GM18498 (cell line): Measurements from ENCODE around the gene ZC3H10.
"Not testable (repeated sequence)": the region's sequence is repeated elsewhere in the genome, so short reads cannot be mapped to it uniquely, and the experiment has no call there.

ENCODE experiments used
- ATAC-seq: cut with Tn5 transposase; IDR thresholded peaks from one replicate; pipeline ENCODE4 v1.9.1; 2021; ENCODE audit warnings: mild to moderate bottlenecking, moderate library complexity; ENCODE audit not compliant: unreplicated experiment

Gene ZC3H10, protein sequence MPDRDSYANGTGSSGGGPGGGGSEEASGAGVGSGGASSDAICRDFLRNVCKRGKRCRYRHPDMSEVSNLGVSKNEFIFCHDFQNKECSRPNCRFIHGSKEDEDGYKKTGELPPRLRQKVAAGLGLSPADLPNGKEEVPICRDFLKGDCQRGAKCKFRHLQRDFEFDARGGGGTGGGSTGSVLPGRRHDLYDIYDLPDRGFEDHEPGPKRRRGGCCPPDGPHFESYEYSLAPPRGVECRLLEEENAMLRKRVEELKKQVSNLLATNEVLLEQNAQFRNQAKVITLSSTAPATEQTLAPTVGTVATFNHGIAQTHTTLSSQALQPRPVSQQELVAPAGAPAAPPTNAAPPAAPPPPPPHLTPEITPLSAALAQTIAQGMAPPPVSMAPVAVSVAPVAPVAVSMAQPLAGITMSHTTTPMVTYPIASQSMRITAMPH

GRCh38 chr12:56117778-56118687 lies at the start of gene ZC3H10:
ZC3H10 (plus strand) TSS chr12:56118266; CDS start chr12:56120563, 2,297 bp downstream.
- ATAC-seq, result peak; percentile 79

DNA sequence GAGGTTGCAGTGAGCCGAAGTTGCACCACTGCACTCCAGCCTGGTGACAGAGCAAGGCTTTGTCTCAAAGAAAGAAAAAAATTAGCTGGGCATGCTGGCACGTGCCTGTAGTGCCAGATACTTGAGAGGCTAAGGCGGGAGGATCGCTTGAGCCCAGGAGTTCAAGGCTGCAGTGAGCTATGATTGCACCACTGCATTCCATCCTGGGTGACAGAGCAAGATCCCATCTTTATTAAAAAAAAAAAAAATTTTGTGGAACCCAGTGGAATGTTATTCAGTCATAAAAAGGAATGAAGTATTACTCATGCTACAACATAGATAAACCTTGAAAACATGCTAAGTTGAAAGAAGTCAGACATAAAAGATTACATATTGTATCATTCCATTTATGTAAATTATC lies 46.4 kb upstream of the ZC3H10 start:
- no peak for ATAC-seq

DNA sequence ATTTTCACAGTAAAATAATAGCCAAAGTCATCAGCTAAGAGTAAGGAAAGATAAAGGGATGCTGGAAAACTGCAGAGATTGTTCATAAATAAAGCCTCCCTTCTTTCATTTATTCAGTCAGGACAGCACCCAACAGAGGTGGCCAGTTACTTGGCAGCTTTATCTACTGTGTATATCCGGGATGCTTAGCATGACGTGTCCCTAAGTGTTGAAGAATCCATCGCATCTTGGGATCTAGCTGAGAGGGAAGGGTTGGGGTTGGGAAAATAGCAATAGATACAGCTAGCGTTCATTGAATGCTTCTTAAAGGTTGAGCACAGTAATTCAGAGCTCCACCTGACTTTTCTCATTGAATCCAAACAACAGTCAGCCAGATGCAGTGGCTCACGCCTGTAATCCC lies 43.7 kb upstream of the ZC3H10 start:
- no peak for ATAC-seq

DNA sequence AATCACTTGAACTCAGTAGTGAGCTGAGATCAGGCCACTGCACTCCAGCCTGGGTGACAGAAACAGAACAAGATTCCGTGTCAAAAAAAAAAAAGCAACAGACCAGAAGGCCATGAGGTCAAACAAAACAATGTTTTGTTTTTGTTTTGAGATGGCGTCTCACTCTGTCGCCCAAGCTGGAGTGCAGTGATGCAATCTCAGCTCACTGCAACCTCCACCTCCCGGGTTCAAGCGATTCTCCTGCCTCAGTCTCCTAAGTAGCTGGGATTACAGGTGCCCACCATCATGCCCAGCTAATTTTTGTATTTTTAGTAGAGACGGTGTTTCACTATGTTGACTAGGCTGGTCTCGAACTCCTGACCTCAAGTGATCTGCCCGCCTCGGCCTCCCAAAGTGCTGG lies 40.1 kb upstream of the ZC3H10 start:
- not testable (repeated sequence) for ATAC-seq

DNA sequence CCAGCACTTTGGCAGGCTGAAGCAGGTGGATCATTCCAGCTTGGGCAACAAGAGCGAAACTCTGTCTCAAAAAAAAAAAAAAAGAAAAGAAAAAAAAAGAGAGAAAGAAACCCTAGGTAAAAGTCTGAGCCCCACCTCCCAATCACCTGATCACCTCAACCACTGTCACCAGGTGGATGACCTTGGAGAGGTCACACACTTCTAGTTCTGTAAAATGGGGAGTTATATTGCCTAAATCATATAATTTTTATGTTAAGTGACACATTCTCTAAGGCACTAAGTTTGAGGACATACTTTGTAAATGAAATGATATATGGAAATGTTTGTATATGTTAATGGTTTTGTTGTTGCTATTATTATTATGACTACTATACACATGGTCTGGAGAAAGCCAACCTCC lies 39.6 kb upstream of the ZC3H10 start:
- ATAC-seq, result no peak

GRCh38 chr12:56078931-56079722 lies 38.9 kb upstream of the ZC3H10 start:
- peak; percentile 72 for ATAC-seq

DNA sequence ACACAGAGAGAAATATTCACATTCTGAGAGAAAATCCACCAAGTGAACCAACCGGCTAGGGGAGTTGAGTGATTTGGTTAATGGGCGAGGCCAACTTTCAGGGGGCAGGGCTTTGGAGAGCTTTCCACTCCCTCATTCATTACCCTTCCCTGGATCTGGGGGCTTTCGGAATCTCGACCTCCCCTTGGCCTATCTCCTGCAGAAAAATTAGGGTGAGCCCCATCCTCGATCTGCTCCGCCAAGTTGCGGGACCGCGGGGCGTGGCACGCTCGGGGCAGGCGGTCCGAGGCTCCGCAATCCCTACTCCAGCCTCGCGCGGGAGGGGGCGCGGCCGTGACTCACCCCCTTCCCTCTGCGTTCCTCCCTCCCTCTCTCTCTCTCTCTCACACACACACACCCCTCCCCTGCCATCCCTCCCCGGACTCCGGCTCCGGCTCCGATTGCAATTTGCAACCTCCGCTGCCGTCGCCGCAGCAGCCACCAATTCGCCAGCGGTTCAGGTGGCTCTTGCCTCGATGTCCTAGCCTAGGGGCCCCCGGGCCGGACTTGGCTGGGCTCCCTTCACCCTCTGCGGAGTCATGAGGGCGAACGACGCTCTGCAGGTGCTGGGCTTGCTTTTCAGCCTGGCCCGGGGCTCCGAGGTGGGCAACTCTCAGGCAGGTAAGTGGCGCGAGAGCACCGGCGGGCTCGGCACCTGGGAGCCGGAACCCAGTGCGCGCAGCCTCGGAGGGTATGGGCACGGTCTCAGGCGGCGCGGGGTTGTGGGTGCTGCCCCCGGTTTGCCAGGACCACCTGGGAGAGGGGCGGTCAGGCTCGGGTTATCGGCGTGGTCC lies 38.1 kb upstream of the ZC3H10 start, which contains the start of gene ERBB3:
ERBB3 (plus strand) TSS at position 443 of the 833 bp plus-strand sequence; CDS start at position 579, 136 bp downstream.
- ATAC-seq, result peak; percentile 43

GRCh38 chr12:56080556-56081138 lies 37.4 kb upstream of the ZC3H10 start:
- no peak for ATAC-seq

- ATAC-seq, result no peak
Observed at GRCh38 chr12:56081393-56082347, 36.4 kb upstream of the ZC3H10 start.

GRCh38 chr12:56082382-56082781 lies 35.7 kb upstream of the ZC3H10 start:
- no peak for ATAC-seq

DNA sequence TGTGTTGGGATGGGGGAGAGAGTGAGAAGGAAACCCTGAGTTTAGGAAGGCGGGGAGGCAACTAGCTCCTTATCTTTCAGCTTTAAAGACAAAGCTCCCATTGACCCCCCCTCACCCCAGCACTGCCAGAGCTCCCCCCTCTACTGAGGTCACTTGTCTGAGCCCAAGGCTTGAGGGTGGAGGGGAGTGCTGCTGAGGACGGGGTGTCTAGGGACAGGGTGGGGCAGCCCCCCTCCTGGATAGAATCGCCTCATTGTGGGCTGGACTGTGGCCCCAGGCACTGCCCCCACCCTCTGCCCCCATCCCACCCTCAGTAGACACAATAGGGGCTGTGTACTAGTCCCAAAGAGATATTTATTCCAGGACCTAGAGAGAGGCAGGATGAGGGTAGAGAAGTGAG lies 35.1 kb upstream of the ZC3H10 start:
- ATAC-seq, result no peak

DNA sequence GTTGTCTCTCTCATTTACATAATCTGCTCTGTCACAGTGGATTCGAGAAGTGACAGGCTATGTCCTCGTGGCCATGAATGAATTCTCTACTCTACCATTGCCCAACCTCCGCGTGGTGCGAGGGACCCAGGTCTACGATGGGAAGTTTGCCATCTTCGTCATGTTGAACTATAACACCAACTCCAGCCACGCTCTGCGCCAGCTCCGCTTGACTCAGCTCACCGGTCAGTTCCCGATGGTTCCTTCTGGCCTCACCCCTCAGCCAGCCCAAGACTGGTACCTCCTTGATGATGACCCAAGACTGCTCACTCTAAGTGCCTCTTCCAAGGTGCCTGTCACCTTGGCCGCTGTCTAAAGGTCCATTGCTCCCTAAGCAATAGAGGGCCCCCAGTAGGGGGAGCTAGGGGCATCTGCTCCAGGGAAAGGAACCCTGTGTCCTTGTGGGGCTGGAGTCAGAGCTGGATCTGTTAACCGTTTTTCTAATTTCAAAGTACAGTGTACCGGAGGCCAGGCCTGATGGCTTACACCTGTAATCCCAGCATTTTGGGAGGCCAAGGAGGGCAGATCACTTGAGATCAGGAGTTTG lies 33.0 kb upstream of the ZC3H10 start:
- ATAC-seq, result no peak

DNA sequence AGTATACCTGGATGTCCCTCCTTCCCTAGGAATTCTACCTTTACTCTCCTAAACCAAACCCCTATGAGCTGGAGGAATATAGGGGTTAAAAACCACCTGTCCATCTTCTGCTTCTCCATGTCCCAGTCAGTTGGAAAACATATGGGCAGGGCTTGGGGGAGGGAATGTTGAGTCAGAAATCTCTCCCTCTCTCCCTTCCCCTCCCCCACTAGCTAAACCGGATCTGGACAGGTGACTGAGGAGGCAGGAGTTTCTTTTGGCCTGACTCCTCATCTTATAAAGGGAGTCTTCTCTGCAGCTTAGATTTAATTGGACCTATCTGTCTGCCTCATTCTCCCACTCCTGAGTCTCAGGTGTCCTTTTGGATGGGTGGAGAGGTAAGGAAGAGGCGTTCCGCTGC lies 32.0 kb upstream of the ZC3H10 start:
- no peak for ATAC-seq

GRCh38 chr12:56086608-56087007 lies 31.5 kb upstream of the ZC3H10 start:
- no peak for ATAC-seq

GRCh38 chr12:56087220-56087619 lies 30.8 kb upstream of the ZC3H10 start:
- ATAC-seq, result no peak

GRCh38 chr12:56097738-56098137 lies 20.3 kb upstream of the ZC3H10 start:
- ATAC-seq, result no peak

GRCh38 chr12:56098592-56098991 lies 19.5 kb upstream of the ZC3H10 start:
- ATAC-seq, result no peak

- no peak for ATAC-seq
Observed at GRCh38 chr12:56099787-56100186, 18.3 kb upstream of the ZC3H10 start.
